Activated CD4-positive, CD25-positive, alpha-beta regulatory T cell treated with anti-CD3 and anti-CD28 coated beads, Interleukin-2, amount 50 U/mL, for 72 hours (primary cell): ENCODE data around the gene CADM1.

Experiments used
- DNase-seq: peaks from one replicate; pipeline ENCODE4 v3.0.0; 2021

Gene CADM1

GRCh38 chr11:115439969-115440540 is 64.2 kb downstream of the CADM1 start:
- DNase-seq = no peak

GRCh38 chr11:115439385-115439784 is 64.8 kb downstream of the CADM1 start:
- DNase-seq = no peak

GRCh38 chr11:115437902-115438575 is 66.2 kb downstream of the CADM1 start:
- no peak for DNase-seq

- no peak for DNase-seq
Observed at GRCh38 chr11:115430345-115430744, 73.9 kb downstream of the CADM1 start.

GRCh38 chr11:115428306-115428705 is 75.9 kb downstream of the CADM1 start:
- no peak for DNase-seq

- DNase-seq = no peak
Observed at GRCh38 chr11:115425816-115426215, 78.4 kb downstream of the CADM1 start.

GRCh38 chr11:115425250-115425649 is 79.0 kb downstream of the CADM1 start:
- no peak for DNase-seq

- no peak for DNase-seq
Observed at GRCh38 chr11:115423728-115424459, 80.3 kb downstream of the CADM1 start.

GRCh38 chr11:115421992-115422689 is 82.1 kb downstream of the CADM1 start:
- no peak for DNase-seq

- DNase-seq = no peak
Observed at GRCh38 chr11:115421352-115421991, 82.7 kb downstream of the CADM1 start.

- DNase-seq = no peak
Observed at GRCh38 chr11:115420505-115420904, 83.7 kb downstream of the CADM1 start.

- no peak for DNase-seq
Observed at GRCh38 chr11:115418626-115419025, 85.6 kb downstream of the CADM1 start.

- no peak for DNase-seq
Observed at GRCh38 chr11:115418081-115418480, 86.1 kb downstream of the CADM1 start.

- DNase-seq = no peak
Observed at GRCh38 chr11:115411120-115411519, 93.1 kb downstream of the CADM1 start.

- no peak for DNase-seq
Observed at GRCh38 chr11:115409691-115410220, 94.5 kb downstream of the CADM1 start.

GRCh38 chr11:115409116-115409670 is 95.0 kb downstream of the CADM1 start:
- DNase-seq = no peak

- no peak for DNase-seq
Observed at GRCh38 chr11:115408036-115408921, 95.9 kb downstream of the CADM1 start.

- no peak for DNase-seq
Observed at GRCh38 chr11:115407496-115407895, 96.7 kb downstream of the CADM1 start.

- DNase-seq = no peak
Observed at GRCh38 chr11:115406404-115406803, 97.8 kb downstream of the CADM1 start.

GRCh38 chr11:115398333-115399080 is 105.7 kb downstream of the CADM1 start:
- no peak for DNase-seq

GRCh38 chr11:115396533-115396932 is 107.7 kb downstream of the CADM1 start:
- DNase-seq = no peak
